Measurements from ENCODE around the gene MSRB3. TPM values are rescaled to one million over a fixed set of nuclear protein-coding genes. Genes with fewer than 3 reads are reported as not detected.

The MSRB3 gene
- total RNA-seq, 1 experiment from 2014 or later = 1.4 TPM

DNA sequence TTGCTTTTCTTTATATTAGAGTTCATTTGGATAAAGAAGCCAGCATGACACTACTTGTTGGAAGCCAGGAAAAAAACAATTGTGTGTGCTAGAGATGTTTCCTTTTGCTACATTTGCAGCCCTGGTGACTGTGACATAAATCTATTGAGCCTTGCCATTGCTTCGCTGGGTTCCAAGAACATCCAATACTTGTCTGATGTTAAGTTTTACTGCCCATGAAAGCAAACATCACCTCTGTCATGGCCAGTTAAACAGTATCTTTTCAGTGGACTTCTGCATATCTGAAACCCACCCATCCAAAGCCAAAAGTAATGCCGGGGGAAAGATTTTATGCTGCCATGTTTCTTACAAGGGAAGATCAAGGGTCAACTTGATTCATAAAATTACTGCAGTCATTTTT, 184.0 kb downstream of the MSRB3 start:
- no peak for TF ChIP-seq CTCF (IDR thresholded peaks at IDR 0.05; ENCODE audit: unreplicated experiment)
- intact Hi-C loops (cut with micrococcal nuclease; ENCODE audit: unreplicated experiment) = no loop called here
- DNase-seq = no peak
- no peak overlapping the region for H3K4me3 Mint-ChIP-seq (ENCODE audit: low read depth, unreplicated experiment)
- CTCF ChIA-PET = no interaction called here
- H3K27ac Mint-ChIP-seq (ENCODE audit: unreplicated experiment) = no peak overlapping the region
- no peaks in the 10 kb centered on the region for H3K36me3 Mint-ChIP-seq (ENCODE audit: insufficient read depth, unreplicated experiment)
- no peaks in the 10 kb centered on the region for H3K4me1 Mint-ChIP-seq (ENCODE audit: low read depth, unreplicated experiment)
- H3K27me3 Mint-ChIP-seq (ENCODE audit: unreplicated experiment) = no peaks in the 10 kb centered on the region
- BruUV-seq (replicated peaks) = no TSS peak
- no peaks in the 10 kb centered on the region for H3K9me3 Mint-ChIP-seq (ENCODE audit: low read depth, unreplicated experiment)

GRCh38 chr12:65463082-65463481, 184.6 kb downstream of the MSRB3 start:
- Mint-ChIP-seq H3K9me3 (ENCODE audit: low read depth, unreplicated experiment) (no peaks in the 10 kb centered on the region), H3K4me3 (ENCODE audit: low read depth, unreplicated experiment) (no peak overlapping the region), H3K27ac (ENCODE audit: unreplicated experiment) (no peak overlapping the region), H3K27me3 (ENCODE audit: unreplicated experiment) (no peaks in the 10 kb centered on the region), H3K36me3 (ENCODE audit: insufficient read depth, unreplicated experiment) (no peaks in the 10 kb centered on the region), H3K4me1 (ENCODE audit: low read depth, unreplicated experiment) (no peaks in the 10 kb centered on the region)
- no peak for DNase-seq
- CTCF ChIA-PET = interaction anchor here (0.6 kb wide), 1 partner anchor 823 kb away, joined by 3 read pairs; no protein-coding TSS in a partner anchor
- no peak for TF ChIP-seq CTCF (IDR thresholded peaks at IDR 0.05; ENCODE audit: unreplicated experiment)
- no TSS peak for BruUV-seq (replicated peaks)
- intact Hi-C loops (cut with micrococcal nuclease; ENCODE audit: unreplicated experiment) = no loop called here

GRCh38 chr12:65463611-65464010, 185.1 kb downstream of the MSRB3 start:
- CTCF ChIA-PET = interaction anchor here (0.6 kb wide), 1 partner anchor 823 kb away, joined by 3 read pairs; no protein-coding TSS in a partner anchor
- Mint-ChIP-seq H3K9me3 (ENCODE audit: low read depth, unreplicated experiment) (no peaks in the 10 kb centered on the region), H3K36me3 (ENCODE audit: insufficient read depth, unreplicated experiment) (no peaks in the 10 kb centered on the region), H3K4me1 (ENCODE audit: low read depth, unreplicated experiment) (no peaks in the 10 kb centered on the region), H3K27ac (ENCODE audit: unreplicated experiment) (no peak overlapping the region), H3K27me3 (ENCODE audit: unreplicated experiment) (no peaks in the 10 kb centered on the region), H3K4me3 (ENCODE audit: low read depth, unreplicated experiment) (no peak overlapping the region)
- BruUV-seq (replicated peaks) = no TSS peak
- DNase-seq = no peak
- intact Hi-C loops (cut with micrococcal nuclease; ENCODE audit: unreplicated experiment) = no loop called here
- no peak for TF ChIP-seq CTCF (IDR thresholded peaks at IDR 0.05; ENCODE audit: unreplicated experiment)

- no TSS peak for BruUV-seq (replicated peaks)
- Mint-ChIP-seq H3K9me3 (ENCODE audit: low read depth, unreplicated experiment) (no peaks in the 10 kb centered on the region), H3K27me3 (ENCODE audit: unreplicated experiment) (no peaks in the 10 kb centered on the region), H3K27ac (ENCODE audit: unreplicated experiment) (no peak overlapping the region), H3K4me3 (ENCODE audit: low read depth, unreplicated experiment) (no peak overlapping the region), H3K4me1 (ENCODE audit: low read depth, unreplicated experiment) (no peaks in the 10 kb centered on the region), H3K36me3 (ENCODE audit: insufficient read depth, unreplicated experiment) (no peaks in the 10 kb centered on the region)
- CTCF ChIA-PET = no interaction called here
- intact Hi-C loops (cut with micrococcal nuclease; ENCODE audit: unreplicated experiment) = no loop called here
- no peak for DNase-seq
- TF ChIP-seq CTCF (IDR thresholded peaks at IDR 0.05; ENCODE audit: unreplicated experiment) = no peak
These were observed 186.4 kb downstream of the MSRB3 start for GRCh38 chr12:65464930-65465329.
